Stimulated activated CD8-positive, alpha-beta memory T cell treated with anti-CD3 and anti-CD28 coated beads, Interleukin-4, amount 100 ng/mL, for 24 hours (primary cell): ENCODE results near the gene TAOK2.
"Not testable (repeated sequence)": the region's sequence is repeated elsewhere in the genome, so short reads cannot be mapped to it uniquely, and the experiment has no call there.

Source experiments
- DNase-seq: peaks from one replicate; pipeline ENCODE4 v3.0.0-alpha.2; 2020; ENCODE audit warnings: low read depth

The TAOK2 gene

DNA sequence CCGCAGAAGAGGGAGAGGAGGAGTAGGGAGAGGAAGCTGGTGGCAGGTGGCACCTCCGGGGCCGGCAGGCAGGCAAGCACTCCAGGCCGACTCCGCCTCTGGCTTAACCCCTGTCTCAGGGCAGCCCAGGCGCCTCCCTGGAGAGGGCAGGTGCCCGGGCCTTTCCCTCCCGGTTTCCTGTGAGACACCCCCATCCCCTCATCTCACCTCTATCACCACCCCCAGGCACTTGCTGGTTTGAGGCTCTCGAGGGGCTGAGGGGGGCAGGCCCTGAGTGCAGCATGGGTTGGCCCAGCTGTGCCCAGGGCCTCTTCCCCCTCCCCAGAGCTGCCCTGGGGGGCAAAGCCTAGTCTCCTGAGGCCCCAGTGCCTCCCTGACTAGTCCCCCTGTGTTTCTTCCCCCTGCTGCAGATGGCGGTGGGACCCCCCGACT lies 31.2 kb downstream of the TAOK2 start:
- DNase-seq: no peak

DNA sequence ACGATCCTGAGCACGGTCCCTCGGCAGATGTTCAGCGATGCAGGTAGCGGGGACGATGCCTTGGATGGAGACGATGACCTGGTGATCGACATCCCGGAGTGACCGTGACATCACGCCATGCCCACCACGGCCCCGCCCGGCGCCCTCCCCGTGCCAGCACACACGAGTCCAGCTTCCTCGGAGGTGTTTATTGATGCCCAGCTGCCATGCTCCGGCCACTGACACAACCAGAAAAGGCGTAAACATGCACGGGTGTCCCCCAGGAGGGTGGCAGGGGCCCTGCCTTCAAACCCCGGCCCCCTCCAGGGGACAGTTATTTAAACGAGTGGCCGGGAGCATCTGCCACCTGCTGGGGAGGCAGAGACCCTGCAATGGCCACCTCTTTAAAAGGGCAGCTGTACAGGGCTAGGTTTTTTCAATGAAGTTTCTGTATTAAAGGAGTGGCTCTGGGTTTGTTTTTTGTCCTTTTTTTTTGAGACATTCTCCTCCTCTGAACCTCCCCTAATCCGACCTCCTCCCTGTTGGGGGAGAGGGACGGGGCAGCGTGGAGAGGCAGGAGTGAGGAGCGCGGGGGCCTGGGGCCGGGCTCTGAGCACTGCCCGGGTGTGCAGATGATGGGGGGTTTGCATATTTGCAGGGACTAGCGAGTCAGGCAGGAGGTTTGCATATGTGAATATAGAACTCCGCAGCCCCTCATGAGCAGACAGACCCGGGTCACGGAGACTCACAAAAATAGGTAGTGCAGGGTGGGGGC lies 31.9 kb downstream of the TAOK2 start:
- DNase-seq: no peak

DNA sequence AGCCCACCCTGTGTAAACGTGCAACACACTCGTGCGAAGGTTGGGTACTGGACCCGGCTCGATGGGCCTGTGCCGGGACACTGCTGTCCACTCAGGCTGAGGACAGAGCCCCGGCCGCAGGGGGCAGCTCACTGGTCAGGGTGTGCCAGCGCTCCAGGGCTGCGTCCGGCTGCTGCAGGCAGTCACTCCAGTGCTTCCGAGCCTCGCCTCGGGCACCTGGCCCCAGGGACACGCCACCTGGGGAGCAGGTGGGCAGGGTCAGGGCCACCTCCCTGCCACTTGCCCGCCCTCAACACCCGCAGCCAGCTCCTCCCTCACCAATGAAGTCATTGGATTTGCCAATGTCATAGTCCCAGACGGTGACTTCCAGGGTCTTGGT lies 32.4 kb downstream of the TAOK2 start:
- no peak for DNase-seq

DNA sequence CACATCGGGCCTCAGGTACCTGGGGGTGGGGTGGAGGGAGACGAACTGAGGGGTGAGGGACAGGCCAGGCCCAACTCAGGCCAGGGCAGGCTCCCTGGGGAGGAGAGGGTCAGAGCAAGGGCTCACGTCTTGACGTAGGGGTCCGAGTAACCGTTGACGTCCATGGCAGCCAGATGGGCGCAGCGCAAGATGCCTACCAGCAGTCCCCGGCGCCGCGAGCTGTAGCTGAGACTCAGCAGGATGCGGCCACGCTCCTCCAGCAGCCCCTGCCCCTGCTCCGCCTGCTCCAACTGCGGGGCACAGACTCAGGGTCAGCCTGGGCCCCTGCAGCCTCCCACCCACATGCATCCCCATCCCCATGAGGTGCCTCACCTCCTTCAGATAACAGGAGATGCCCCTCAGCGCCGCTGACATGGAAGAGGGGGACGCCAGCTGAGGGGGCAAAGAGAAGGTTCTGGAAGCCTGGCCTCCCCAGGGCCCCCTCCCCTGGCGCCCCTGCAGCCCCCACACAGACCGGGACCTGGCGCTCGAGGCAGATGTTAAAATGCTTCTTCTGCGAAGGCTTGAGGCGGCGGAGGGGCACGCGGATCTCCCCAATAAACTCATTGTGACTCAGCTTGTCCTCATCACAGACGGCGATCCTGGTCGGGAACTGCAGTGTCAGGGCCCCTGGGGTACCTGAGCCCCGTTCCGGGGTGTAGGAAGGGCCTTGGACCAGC lies 33.1 kb downstream of the TAOK2 start:
- DNase-seq: no peak

DNA sequence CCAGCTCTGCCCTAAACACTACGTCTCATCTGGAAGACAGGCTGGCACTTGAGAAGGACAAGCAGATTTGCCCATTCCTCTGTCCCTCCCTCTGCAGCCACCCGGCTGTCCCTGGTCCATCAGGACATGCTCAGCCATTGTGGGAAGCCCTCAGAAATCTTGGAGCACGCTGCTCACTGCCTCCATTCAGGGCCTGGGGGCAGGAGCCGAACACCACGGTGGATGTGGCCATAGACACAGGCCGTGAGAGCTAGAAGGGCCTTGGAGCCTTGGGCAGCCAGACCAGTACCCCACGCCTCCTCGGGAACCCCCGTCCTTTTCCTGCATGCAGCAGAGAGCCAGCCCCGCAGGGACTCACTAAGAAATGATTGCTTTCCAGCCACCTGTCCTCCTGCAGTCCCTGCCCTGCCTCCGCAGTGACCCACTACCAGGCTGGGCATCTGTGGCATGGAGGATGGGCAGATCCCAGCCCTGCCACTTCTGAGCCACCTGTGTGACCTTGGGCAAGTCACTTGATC lies 33.8 kb downstream of the TAOK2 start:
- DNase-seq: no peak

DNA sequence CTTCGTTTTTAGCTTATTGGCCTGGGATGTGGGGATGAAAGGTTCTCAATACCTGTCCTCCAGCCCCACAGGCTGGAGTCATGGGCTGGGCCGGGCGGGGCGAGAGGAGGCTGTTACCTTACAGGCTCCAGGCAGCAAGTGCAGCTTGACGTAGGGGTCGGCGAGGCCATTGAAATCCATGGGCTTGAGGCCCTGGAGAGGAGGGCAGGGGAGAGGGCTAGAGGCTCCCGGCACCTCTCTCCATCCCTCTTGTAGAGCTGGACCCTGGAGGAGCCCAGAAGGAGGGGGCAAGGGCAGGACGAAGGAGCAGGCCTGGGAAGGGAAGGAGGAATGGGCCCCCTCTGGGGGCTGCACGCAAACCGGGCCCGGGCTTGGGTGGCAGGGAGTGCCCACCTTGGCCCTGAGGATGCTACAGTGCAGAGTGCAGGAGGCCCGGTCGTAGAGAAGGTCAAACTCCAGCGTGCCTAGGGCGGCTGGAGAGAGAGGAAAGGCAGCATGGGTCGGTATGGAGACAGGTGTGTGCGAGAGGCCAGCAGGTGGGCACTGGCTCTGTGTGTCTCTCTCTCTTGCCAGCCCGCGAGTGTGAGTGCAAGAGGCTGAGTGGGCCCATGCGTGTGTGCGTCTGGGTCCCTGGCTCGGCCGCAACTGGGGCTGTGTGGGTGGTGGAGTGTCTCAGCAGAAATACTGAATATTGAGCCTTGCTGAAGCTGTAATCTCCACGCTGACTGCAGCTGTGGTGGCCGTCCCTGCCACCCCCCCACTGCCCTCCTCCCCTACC lies 35.6 kb downstream of the TAOK2 start:
- no peak for DNase-seq

DNA sequence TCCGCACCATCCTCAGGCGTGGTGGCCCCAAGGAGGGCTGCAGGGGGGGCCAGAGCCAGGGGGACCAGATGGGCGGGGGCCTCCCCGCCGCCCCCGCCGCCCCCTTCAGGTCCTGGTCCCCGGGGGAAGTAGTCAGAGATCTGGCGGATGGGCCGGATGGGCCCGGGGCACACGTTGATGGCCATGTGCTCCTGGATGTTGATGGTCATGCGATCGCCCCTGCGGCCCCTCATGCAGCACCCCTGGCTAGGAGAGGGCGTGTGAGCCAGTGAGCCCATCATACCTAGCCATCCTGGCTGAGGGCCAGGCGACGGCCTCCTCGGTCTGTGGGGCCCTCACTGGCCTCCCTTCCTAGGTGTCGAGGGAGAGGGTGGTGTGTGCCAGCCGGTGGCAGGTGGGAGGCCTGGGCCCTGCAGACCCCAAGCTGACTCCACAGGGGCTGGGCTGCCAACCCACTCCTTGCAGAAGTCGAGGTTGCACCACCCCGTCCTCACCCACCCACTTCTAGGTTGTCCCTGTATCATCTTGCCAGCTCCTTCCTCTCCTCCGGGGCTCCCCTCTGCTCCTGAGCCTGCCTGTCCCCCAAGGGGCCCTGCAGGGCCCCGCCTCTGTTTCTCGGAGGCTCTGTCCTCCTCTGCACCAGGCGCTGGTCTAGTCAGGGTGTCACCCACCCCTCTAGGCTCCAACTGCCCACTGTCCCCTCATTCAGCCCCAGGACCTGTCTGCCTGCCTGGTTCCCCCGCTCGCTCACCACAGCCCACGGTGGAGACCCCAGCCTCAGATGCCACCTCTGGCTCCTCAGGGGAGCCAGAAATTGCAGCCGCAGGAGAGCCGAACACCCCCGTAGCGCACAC lies 36.5 kb downstream of the TAOK2 start:
- no peak for DNase-seq

DNA sequence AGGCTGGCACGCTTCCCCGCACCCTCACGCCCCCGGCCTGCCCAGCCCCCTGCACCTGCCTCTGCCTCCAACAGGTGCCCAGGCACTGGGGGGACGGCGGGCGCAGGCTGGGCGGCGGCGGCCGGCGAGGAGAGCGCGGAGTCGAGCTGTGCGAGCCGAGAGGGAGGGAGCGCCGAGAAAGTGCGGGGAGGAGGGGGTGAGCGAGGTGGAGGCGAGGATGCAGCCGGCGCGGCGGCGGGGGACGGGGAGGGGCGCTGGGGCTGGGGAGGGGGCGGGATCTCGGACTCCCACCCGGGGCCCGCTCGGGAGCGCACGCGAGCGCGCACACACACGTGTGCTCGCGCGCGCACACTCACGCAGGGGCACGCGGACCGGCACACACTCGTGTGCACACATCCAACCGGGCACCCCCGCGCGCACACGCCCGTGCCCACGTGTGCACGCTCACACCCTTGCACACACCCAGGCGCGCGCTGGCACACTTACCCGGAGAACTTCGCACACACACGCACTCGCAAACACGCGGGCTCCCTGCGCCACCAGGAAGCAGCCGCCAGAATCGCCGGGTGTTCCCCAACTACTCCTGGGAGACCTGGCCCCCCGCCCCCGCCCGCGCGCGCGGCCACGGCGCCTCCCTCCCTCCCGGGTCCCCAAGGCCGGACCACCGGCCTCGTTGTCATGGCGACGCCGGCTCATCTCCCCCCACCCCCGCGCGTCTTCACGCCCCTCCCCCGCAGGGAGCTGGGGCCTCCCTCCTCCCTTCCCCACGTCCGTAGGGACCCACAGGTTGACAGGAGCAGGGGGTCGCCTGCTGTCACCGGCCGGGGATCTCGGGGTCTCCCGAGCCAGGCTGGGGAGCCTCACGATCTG lies 37.4 kb downstream of the TAOK2 start, which contains the start of gene DOC2A:
DOC2A (minus strand) TSS at position 184 of the 870 bp plus-strand sequence. CDS start 805 bp downstream, outside the sequence.
- no peak for DNase-seq

DNA sequence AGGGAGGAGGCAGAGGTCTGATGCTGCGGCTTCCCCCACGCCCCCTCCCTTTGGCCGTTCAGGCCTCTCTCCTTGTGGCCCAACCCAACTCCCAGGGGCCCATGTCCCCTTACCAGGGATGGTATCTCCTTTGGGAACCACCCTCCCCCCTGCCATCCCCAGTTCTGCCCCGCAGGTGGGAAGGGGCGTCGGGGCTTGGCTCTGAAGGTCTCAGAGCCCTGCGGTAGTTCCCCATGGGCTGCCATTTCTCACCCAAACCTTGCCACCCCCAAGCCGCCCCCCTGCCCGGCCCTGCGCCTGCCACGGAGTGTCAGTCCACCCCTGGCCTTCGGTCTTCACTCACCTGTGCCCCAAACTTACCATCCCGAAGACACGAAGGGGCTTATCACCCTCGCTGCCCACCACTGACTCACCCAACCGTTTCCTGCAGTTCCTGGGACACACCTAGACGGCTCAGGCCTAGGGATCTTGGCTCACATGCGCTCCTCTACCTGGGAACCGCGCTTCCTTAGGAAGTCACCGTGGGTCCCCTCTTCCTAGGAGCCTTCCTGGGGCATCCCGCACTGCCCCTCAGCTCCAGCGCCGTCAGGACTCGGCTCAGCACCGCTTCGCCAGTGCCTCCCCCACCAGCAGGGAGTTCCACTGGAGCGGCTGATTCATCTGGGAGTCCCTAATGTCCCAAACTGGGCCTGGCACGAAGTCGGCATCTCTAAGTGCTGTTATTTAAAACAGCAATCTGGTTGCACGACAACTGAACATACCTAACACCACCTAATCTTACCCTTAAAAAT lies 38.2 kb downstream of the TAOK2 start:
- no peak for DNase-seq

DNA sequence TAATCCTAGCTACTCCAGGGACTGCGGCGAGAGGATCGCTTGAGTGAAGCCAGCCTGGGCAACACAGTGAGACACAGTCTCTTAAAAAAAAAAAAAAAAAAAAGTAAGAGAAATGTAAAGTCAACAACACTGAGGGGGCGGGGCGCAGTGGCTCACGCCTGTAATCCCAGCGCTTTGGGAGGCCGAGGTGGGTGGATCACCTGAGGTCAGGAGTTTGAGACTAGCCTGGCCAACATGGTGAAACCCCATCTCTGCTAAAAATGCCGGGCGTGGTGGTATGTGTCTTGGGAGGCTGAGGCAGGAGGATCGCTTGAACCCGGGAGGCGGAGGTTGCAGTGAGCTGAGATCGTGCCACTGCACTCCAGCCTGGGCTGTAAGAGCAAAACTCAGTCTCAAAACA lies 38.9 kb downstream of the TAOK2 start:
- not testable (repeated sequence) for DNase-seq

DNA sequence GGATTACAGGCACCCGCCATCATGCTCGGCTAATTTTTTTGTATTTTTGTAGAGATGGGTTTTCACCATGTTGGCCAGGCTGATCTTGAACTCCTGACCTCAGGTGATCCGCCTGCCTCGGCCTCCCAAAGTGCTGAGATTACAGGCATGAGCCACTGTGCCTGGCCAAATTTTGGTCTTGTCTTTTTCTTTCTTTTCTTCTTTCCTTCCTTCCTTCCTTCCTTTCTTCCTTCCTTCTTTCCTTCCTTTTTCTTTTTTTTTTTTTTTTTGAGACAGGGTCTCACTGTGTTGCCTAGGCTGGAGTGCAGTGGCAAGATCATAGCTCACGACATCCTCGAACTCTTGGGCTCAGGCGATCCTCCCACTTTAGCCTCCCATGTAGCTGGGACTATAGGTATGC lies 41.8 kb downstream of the TAOK2 start:
- DNase-seq: not testable (repeated sequence)

DNA sequence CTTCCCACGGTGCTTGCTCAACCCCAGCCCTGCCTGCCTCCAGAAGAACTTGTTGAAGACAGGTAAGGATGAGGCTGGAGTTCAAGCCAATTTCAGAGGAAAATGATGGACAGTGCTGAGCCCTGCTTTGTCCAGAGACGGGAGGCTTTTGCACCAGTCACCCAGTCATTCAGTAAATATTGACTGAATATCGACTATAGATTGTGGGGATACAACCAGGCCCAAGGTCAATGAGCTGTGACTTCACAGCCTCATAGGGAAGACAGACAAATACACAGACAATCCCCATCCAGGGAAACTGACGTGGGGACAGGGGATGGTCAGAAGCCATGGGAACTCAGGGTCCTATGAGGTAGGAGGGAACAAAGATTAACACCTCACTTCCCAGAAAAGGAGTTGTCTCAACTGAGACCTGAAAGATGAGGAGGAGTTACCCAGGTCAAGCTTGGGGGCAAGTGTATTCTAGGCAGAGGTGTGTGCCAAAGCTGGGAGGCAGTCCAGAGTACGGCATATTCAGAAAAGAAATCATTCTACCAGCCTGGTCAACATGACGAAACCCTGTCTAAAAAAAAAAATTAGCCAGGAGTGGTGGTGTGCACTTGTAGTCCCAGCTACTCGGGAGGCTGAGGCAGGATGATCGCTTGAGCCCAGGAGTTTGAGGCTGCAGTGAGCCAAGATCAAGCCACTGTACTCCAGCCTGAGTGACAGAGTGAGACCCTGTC lies 43.0 kb downstream of the TAOK2 start:
- no peak for DNase-seq

DNA sequence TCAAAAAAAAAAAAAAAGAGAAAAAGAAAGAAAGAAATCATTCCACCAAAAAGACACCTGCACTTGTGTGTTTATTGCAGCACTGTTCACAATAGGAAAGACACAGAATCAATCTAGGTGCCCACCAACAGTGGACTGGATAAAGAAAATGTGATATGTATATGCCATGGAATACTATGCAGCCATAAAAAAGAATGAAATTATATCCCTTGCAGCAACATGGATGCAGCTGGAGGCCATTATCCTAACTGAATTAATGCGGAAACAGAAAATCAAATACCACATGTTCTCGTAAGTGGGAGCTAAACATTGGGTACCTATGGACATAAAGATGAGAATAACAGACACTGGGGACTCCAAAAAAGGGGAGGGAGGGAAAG lies 43.6 kb downstream of the TAOK2 start:
- no peak for DNase-seq

DNA sequence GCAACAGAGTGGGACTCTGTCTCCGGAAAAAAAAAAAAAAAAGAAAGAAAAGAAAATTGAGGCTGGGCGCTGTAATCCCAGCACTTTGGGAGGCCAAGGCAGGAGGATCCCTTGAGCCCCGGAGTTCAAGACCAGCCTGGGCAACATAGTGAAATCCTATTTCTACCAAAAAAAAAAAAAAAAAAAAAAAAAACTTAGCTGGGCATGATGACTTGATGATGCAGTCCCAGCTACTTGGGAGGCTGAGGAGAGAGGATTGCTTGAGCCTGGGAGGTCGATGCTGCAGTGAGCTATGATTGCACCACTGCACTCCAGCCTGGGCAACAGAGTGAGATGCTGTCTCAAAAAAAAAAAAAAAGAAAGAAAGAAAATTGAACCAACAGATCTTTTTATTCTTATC lies 44.3 kb downstream of the TAOK2 start:
- DNase-seq: not testable (repeated sequence)

DNA sequence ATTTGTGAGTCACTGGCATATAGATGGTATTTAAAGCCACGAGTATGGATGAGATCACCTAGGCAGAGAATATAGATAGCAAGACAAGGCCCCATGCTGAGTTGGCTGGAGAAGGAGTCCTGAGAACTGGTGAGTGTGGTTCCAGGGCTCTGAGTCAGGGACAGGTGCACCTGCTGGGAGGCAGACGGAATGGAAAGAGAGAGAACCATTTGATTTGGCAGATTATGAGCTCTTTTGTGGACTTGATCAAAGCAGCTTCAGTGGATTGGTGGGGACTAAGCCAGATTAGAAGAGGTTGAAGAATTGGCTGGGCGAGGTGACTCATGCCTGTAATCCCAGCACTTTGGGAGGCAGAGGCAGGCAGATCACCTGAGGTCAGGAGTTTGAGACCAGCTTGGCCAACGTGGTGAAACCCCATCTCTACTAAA lies 45.1 kb downstream of the TAOK2 start:
- DNase-seq: no peak

DNA sequence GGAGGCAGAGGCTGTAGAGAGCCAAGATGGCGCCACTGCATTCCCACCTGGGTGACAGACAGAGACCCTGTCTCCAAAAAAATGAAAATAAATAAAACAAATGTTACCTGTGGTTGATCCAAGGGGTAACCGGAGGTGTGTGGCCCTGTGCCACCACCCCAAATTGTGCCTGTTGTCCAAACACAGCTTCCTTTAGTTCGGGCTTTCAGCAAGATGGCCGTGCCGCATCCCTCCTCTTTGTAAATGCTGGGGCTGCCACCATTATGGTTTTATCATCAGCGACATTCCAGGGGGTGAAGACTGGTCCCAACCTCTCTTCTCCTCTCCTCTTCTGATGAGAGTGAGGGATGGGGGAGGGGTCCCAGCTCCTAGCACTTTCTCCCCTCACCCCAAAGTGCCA lies 49.2 kb downstream of the TAOK2 start, which contains the start of gene C16orf92:
C16orf92 (plus strand) TSS at position 312 of the 400 bp plus-strand sequence. CDS start 143 bp downstream, outside the sequence.
- no peak for DNase-seq

DNA sequence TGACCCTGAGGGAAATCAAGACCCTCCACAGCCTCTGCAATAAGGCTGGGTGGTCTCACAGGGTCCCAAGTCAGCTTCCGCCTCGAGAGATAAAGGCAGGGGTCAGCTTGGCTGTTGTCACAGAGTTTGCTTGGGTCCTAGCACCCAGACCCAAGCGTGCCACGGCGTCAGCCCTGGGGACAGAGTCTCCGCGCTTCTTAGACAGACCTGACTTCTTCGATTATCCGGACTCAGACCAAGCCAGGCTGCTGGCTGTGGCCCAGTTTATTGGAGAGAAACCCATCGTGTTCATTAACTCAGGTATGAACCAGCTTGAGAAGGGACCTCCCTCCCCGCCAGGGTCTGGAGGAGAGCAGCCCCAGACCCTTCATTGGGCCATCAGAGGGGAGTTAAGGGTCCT lies 49.9 kb downstream of the TAOK2 start:
- DNase-seq: no peak

DNA sequence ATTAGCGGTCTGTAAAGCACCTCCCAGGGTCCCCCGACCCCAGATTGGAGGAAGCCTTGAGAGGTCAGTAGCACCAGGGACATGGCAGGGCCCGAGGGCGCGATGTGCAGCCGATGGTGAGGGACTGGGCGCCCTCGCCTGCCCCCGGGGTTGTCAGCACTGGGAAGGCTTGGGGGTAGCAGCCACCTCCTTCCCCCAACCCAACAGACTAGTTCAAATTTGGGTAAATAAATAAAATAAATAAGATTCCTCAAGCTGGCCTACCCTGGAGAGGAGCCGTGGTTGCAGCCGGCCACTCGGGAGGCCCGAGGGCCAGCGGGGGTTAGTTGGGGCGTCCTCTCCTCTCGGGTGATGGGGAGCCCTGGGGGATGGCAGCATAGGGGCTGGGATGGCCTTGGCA lies 50.8 kb downstream of the TAOK2 start:
- no peak for DNase-seq

DNA sequence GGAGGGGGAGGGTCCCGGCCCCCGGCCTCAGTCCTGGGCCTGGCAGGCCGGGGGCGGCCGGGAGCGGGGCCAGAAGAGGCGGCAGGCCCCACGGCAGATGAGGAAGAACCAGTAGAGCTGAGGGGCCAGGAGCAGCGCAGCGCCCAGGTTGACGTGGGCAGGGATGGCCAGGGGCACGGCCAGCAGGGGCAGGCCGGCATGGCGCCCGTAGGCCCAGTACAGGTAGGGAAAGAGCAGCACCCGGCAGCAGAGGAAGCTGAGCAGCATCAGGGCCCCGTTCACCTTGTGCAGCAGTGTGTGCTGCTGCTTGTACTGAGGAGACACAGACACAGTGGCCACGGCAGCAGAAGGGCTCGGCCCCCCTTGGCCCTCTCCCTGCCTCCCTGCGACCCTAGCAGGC lies 51.5 kb downstream of the TAOK2 start:
- DNase-seq: no peak
